GM12864 (cell line): ENCODE data around the gene PSKH1.
A peak's percentile ranks its signal among the peaks of the same experiment; 100 is the strongest.

Experiments
- DNase-seq: peaks from one replicate; pipeline ENCODE4 v3.0.0-alpha.2; 2011; ENCODE audit warnings: low read depth
- H3K4me3 ChIP-seq: 2 replicates; pipeline ENCODE4 v1.5.1; 2011; ENCODE audit warnings: mild to moderate bottlenecking, low read depth, low read length, control low read depth
- TF ChIP-seq, protein P1 (sequence below): IDR thresholded peaks from 2 replicates; pipeline ENCODE4 v1.5.1; 2011; ENCODE audit warnings: low read depth, mild to moderate bottlenecking, moderate library complexity, low read length, control low read depth, inconsistent platforms; ENCODE audit errors: missing control alignments

The PSKH1 gene

DNA sequence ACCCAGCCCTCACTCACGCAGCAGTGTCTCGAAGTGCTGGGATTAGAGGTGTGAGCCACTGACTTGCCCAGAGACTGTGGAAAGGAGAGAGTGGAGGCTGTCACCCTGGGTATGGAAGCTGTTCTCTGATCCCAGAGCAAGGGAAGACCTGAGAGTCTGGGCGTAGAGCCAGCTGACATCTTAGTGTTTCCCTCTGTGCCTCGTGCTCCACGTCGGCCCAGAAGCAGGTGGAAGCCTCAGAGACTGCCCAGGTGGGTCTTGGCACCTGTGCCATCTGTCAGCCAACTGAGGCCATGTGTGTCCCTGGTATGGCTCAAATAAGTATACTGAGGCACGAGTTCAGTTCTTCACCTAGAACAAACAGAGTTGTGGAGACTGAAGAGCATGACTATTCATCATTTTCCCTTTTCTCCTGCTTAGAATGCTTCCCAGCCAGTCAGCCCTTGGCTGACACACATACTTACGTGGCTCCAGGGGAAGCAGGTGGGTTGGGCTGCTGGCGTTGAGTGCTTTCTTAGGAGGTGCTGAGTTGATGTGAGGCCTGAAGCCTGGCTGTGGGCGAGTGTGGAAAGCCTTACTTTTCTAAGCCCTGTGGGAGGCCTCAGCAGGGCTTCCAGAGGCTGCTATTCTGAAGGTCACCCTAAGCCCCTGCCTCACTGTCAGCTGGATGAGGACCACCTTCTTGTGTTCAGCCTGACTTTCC lies 30.5 kb downstream of the PSKH1 start:
- no peak for DNase-seq
- H3K4me3 ChIP-seq, result no peak overlapping the region
- TF ChIP-seq, protein P1, sequence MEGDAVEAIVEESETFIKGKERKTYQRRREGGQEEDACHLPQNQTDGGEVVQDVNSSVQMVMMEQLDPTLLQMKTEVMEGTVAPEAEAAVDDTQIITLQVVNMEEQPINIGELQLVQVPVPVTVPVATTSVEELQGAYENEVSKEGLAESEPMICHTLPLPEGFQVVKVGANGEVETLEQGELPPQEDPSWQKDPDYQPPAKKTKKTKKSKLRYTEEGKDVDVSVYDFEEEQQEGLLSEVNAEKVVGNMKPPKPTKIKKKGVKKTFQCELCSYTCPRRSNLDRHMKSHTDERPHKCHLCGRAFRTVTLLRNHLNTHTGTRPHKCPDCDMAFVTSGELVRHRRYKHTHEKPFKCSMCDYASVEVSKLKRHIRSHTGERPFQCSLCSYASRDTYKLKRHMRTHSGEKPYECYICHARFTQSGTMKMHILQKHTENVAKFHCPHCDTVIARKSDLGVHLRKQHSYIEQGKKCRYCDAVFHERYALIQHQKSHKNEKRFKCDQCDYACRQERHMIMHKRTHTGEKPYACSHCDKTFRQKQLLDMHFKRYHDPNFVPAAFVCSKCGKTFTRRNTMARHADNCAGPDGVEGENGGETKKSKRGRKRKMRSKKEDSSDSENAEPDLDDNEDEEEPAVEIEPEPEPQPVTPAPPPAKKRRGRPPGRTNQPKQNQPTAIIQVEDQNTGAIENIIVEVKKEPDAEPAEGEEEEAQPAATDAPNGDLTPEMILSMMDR, result no peak

DNA sequence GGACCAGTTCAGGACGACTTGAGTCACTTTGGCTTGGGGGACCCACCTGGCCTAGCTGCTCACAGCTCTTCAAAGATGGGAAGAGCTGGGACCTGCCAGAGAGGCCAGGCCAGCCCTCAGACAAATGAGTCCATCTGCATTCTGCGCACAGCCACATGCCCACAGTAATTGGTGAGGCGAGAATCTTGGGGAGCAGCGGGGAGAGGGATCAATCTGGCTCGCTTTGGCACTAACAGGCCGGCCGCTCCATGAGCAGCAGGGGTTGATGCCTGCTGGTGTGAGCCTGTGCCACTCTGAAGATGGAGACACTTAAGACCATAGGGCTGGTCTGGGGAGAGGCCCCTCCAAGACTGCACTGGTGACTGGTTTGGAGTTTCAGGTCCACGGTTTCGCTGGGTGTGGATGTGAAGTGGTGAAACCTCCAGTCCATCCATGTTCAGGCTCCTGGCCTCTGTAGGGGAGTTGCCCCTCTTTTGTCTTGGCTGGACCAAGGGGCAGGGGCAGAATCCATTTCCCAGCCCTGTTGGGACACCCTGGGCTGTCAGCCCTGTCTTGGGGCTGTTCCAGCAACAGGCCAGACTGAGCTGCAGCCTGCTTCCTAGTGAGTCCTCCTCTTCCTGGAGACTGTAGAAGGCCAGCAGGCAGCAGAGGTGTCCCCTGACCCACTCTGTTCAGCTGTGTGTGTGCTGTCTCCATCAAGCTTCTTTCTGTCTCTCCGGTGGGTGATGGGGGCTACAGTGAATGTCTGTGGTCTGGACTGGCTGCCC lies 31.3 kb downstream of the PSKH1 start:
- H3K4me3 ChIP-seq, result no peak overlapping the region
- no peak for DNase-seq
- TF ChIP-seq, protein P1, result no peak

DNA sequence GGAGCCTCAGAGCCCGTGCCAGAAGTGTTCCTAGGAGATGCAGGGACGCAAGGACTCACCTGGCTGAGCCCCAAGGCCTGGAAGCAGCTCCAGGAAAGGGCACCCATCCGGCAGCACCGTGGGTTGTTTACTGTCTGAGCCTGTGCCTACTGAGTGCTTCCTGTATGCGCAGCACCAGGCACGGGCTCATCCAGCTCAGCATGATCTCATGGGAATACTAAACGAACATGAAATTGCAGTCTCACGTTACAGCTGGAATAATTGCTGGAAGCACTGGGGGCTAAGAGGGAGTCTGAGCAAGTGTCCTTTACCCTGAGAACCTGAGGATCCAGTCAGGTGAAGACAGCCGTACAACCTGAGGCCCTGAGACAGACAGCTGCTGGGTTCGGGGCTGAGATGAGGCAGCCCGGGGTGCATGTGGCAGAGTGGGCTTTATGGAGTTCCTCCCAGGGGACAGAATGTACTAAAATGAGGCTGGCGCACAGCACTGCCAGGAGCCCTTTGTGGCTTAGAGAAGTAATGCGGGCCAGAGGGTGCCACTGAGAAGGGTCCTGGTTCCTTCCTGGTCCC lies 33.2 kb downstream of the PSKH1 start:
- TF ChIP-seq, protein P1, result peak; percentile 10
- no peak for DNase-seq
- H3K4me3 ChIP-seq, result no peak overlapping the region

DNA sequence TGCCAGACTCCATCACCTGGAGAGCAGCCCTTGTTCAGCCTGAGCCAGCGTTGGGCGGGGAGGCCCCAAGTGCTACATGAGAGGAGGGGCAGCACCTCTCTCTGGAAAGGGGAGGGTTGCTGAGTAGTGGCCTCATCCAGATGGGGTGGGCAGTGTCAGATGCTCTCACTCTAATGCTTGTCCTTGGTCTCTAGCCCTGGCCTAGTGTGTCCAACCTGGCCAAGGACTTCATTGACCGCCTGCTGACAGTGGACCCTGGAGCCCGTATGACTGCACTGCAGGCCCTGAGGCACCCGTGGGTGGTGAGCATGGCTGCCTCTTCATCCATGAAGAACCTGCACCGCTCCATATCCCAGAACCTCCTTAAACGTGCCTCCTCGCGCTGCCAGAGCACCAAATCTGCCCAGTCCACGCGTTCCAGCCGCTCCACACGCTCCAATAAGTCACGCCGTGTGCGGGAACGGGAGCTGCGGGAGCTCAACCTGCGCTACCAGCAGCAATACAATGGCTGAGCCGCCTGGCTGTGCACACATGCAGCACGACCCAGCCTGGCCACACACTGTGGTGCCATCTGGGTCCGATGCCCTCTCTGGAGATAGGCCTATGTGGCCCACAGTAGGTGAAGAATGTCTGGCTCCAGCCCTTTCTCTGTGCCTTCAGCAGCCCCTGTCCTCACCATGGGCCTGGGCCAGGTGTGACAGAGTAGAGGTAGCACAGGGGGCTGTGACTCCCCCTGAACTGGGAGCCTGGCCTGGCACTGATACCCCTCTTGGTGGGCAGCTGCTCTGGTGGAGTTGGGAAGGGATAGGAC lies 34.3 kb downstream of the PSKH1 start:
- DNase-seq, result no peak
- TF ChIP-seq, protein P1, result no peak
- no peak overlapping the region for H3K4me3 ChIP-seq

DNA sequence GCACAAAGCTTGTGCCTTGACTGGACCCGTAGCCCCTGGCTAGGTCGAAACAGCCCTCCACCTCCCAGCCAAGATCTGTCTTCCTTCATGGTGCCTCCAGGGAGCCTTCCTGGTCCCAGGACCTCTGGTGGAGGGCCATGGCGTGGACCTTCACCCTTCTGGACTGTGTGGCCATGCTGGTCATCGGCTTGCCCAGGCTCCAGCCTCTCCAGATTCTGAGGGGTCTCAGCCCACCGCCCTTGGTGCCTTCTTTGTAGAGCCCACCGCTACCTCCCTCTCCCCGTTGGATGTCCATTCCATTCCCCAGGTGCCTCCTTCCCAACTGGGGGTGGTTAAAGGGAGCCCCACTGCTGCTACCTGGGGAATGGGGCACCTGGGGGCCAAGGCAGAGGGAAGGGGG lies 35.1 kb downstream of the PSKH1 start:
- no peak overlapping the region for H3K4me3 ChIP-seq
- DNase-seq, result no peak
- TF ChIP-seq, protein P1, result no peak

DNA sequence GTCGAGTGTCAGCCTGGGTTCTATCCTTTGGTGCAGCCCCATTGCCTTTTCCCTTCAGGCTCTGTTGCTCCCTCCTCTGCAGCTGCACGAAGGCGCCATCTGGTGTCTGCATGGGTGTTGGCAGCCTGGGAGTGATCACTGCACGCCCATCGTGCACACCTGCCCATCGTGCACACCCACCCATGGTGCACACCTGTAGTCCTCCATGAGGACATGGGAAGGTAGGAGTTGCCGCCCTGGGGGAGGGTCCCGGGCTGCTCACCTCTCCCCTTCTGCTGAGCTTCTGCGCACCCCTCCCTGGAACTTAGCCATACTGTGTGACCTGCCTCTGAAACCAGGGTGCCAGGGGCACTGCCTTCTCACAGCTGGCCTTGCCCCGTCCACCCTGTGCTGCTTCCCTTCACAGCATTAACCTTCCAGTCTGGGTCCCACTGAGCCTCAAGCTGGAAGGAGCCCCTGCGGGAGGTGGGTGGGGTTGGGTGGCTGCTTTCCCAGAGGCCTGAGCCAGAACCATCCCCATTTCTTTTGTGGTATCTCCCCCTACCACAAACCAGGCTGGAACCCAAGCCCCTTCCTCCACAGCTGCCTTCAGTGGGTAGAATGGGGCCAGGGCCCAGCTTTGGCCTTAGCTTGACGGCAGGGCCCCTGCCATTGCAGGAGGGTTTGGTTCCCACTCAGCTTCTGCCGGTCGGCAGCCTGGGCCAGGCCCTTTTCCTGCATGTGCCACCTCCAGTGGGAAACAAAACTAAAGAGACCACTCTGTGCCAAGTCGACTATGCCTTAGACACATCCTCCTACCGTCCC lies 35.7 kb downstream of the PSKH1 start:
- peak; percentile 39 for DNase-seq
- no peak overlapping the region for H3K4me3 ChIP-seq
- TF ChIP-seq, protein P1, result peak; percentile 95
